Suppressor macrophage (primary cell): ENCODE results near the gene MYO1G.

Experiments
- DNase-seq, 4 experiments: peaks; one replicate each; pipeline ENCODE4 v3.0.0-alpha.2; 2020 to 2022

MYO1G gene

GRCh38 chr7:44936322-44936721 is 42.5 kb downstream of the MYO1G start:
- no peak for DNase-seq

GRCh38 chr7:44935583-44935982 is 43.2 kb downstream of the MYO1G start:
- DNase-seq, result peak in 2 of 4 experiments; percentile 23 to 25

- no peak for DNase-seq
These were observed 43.8 kb downstream of the MYO1G start for GRCh38 chr7:44935016-44935415.

GRCh38 chr7:44934510-44934909 is 44.3 kb downstream of the MYO1G start:
- DNase-seq, result peak in 3 of 4 experiments; percentile 9 to 36 (median 30)

GRCh38 chr7:44930921-44931320 is 47.9 kb downstream of the MYO1G start:
- no peak for DNase-seq

GRCh38 chr7:44922351-44922694 is 56.5 kb downstream of the MYO1G start:
- DNase-seq, result no peak

- DNase-seq, result peak; percentile 88 to 97 (median 94)
These were observed 57.0 kb downstream of the MYO1G start for GRCh38 chr7:44921607-44922350.

- peak in 1 of 4 experiments; percentile 17 for DNase-seq
These were observed 58.7 kb downstream of the MYO1G start for GRCh38 chr7:44920119-44920518.

GRCh38 chr7:44918029-44918428 is 60.8 kb downstream of the MYO1G start:
- no peak for DNase-seq

GRCh38 chr7:44917465-44917864 is 61.4 kb downstream of the MYO1G start:
- no peak for DNase-seq

GRCh38 chr7:44914992-44915607 is 63.7 kb downstream of the MYO1G start:
- peak in 3 of 4 experiments; percentile 70 to 81 (median 78) for DNase-seq

GRCh38 chr7:44912775-44913347 is 66.0 kb downstream of the MYO1G start:
- DNase-seq, result no peak
